ENCODE data around the gene LLPH.

The LLPH gene

GRCh38 chr12:66087365-66087943 is 43.1 kb downstream of the LLPH start:
- peak; percentile 54 for DNase-seq

GRCh38 chr12:66085998-66086397 is 44.6 kb downstream of the LLPH start:
- no peak for DNase-seq

GRCh38 chr12:66085213-66085612 is 45.3 kb downstream of the LLPH start:
- DNase-seq: no peak

GRCh38 chr12:66083766-66084165 is 46.8 kb downstream of the LLPH start:
- no peak for DNase-seq

- no peak for DNase-seq
Observed at GRCh38 chr12:66082744-66083143, 47.8 kb downstream of the LLPH start.

GRCh38 chr12:66080791-66081190 is 49.8 kb downstream of the LLPH start:
- DNase-seq: no peak

GRCh38 chr12:66077542-66077941 is 53.0 kb downstream of the LLPH start:
- DNase-seq: no peak

- DNase-seq: no peak
Observed at GRCh38 chr12:66074561-66074960, 56.0 kb downstream of the LLPH start.

- no peak for DNase-seq
Observed at GRCh38 chr12:66072566-66072965, 58.0 kb downstream of the LLPH start.

GRCh38 chr12:66072135-66072534 is 58.4 kb downstream of the LLPH start:
- DNase-seq: no peak

GRCh38 chr12:66071549-66071948 is 59.0 kb downstream of the LLPH start:
- DNase-seq: no peak

GRCh38 chr12:66070378-66071120 is 60.0 kb downstream of the LLPH start:
- no peak for DNase-seq

GRCh38 chr12:66066929-66067523 is 63.5 kb downstream of the LLPH start:
- DNase-seq: no peak

Data from activated CD4-positive, alpha-beta T cell treated with anti-CD3 and anti-CD28 coated beads, Interleukin-2, Interleukin-6, amounts not matched to agents 100 ng/mL and 50 ng/mL, durations not matched to agents 16 hours and 8 hours (primary cell).